DND-41 (cell line): Measurements from ENCODE around the gene CBX4.

ENCODE experiments used
- ATAC-seq: fragments of 200-7000 bp; cut with Tn5 transposase; 3 replicates; pipeline ENCODE4 v1.9.1; 2021; ENCODE audit warnings: low read depth; ENCODE audit not compliant: insufficient read depth
- DNase-seq: peaks from one replicate; pipeline ENCODE4 v3.0.0-alpha.2; 2020
- H2AFZ ChIP-seq: 2 replicates; pipeline ENCODE4 v1.6.0; 2012; ENCODE audit warnings: low read depth, low read length
- H3K27ac ChIP-seq: 2 replicates; pipeline ENCODE4 v1.5.1; 2012; ENCODE audit warnings: low read length, inconsistent platforms
- H3K27me3 ChIP-seq: fragments of 200-600 bp; sonication (generic); 2 replicates; pipeline ENCODE4 v1.6.0; 2012; ENCODE audit warnings: low read length, mild to moderate bottlenecking, inconsistent platforms; ENCODE audit not compliant: insufficient read depth, poor library complexity
- H3K36me3 ChIP-seq: 2 replicates; pipeline ENCODE4 v1.5.1; 2012; ENCODE audit warnings: low read length, inconsistent platforms; ENCODE audit not compliant: insufficient read depth
- H3K4me1 ChIP-seq: 2 replicates; pipeline ENCODE4 v1.5.1; 2012; ENCODE audit warnings: mild to moderate bottlenecking, low read length; ENCODE audit not compliant: insufficient read depth
- H3K4me2 ChIP-seq: 2 replicates; pipeline ENCODE4 v1.6.0; 2012; ENCODE audit warnings: mild to moderate bottlenecking, moderate library complexity, low read length, inconsistent platforms; ENCODE audit not compliant: insufficient read depth
- H3K4me3 ChIP-seq, 2 experiments: fragments of 200-600 bp in 1 of 2; shearing (Covaris generic) in 1 of 2; 2 replicates each; pipeline ENCODE4 v1.5.1; 2012 to 2016; ENCODE audit warnings: inconsistent platforms in 2 of 2, low read length in 2 of 2, mild to moderate bottlenecking in 2 of 2, low read depth in 1 of 2, moderate library complexity in 1 of 2
- H3K79me2 ChIP-seq: 2 replicates; pipeline ENCODE4 v1.6.0; 2012; ENCODE audit warnings: low read length, inconsistent platforms; ENCODE audit not compliant: insufficient read depth
- H3K9ac ChIP-seq: 2 replicates; pipeline ENCODE4 v1.6.0; 2012; ENCODE audit warnings: low read depth, mild to moderate bottlenecking, inconsistent platforms, low read length, moderate library complexity
- H3K9me3 ChIP-seq: 2 replicates; pipeline ENCODE4 v1.5.1; 2012; ENCODE audit warnings: low read length, moderate library complexity, mild to moderate bottlenecking, inconsistent platforms; ENCODE audit not compliant: insufficient read depth, severe bottlenecking
- H4K20me1 ChIP-seq: 2 replicates; pipeline ENCODE4 v1.6.0; 2012; ENCODE audit warnings: low read length; ENCODE audit not compliant: insufficient read depth
- CTCF ChIP-seq: IDR thresholded peaks from 2 replicates; pipeline ENCODE4 v1.5.1; 2012; ENCODE audit warnings: borderline replicate concordance, low read length, moderate library complexity, mild to moderate bottlenecking; ENCODE audit not compliant: poor library complexity, severe bottlenecking; ENCODE audit errors: extremely low read depth
- EZH2 ChIP-seq: IDR thresholded peaks from 3 replicates; pipeline ENCODE4 v1.6.1; 2012; ENCODE audit warnings: borderline replicate concordance, low read depth, mild to moderate bottlenecking, moderate library complexity, low read length, inconsistent platforms; ENCODE audit not compliant: severe bottlenecking

Gene CBX4

GRCh38 chr17:79802039-79802735 lies 37.1 kb downstream of the CBX4 start:
- ATAC-seq: no peak
- H3K4me3 ChIP-seq: no peak overlapping the region
- H3K4me2 ChIP-seq: no peak overlapping the region
- H3K9me3 ChIP-seq: no peaks in the 10 kb centered on the region
- H3K9ac ChIP-seq: no peak overlapping the region
- no peak for DNase-seq
- no peak overlapping the region for H2AFZ ChIP-seq
- H4K20me1 ChIP-seq: no peaks in the 10 kb centered on the region
- no peaks in the 10 kb centered on the region for H3K36me3 ChIP-seq
- peaks cover 8% of the 10 kb centered on the region for H3K79me2 ChIP-seq
- peaks cover 64% of the 10 kb centered on the region for H3K4me1 ChIP-seq
- H3K27me3 ChIP-seq: peaks cover 44% of the 10 kb centered on the region
- no peak overlapping the region for H3K27ac ChIP-seq
- TF ChIP-seq EZH2 (no peak), CTCF (no peak)

- DNase-seq: no peak
- peak overlapping the region; percentile 55; the same call in 1 of the 2 replicates for H2AFZ ChIP-seq
- no peaks in the 10 kb centered on the region for H3K9me3 ChIP-seq
- peaks cover under 1% of the 10 kb centered on the region; the same call in 1 of the 2 replicates for H4K20me1 ChIP-seq
- no peak for ATAC-seq
- peak overlapping the region; percentile 64; the same call in 1 of the 2 replicates for H3K27ac ChIP-seq
- peaks cover 64% of the 10 kb centered on the region for H3K4me1 ChIP-seq
- peak overlapping the region in 1 of 2 experiments; percentile 57; a peak in 2 of 4 replicates for H3K4me3 ChIP-seq
- no peaks in the 10 kb centered on the region; the same call in 1 of the 2 replicates for H3K36me3 ChIP-seq
- TF ChIP-seq EZH2: no peak
- TF ChIP-seq CTCF: no peak
- H3K4me2 ChIP-seq: peak overlapping the region; percentile 77
- peaks cover 13% of the 10 kb centered on the region for H3K79me2 ChIP-seq
- H3K9ac ChIP-seq: peak overlapping the region; percentile 57
- peaks cover 40% of the 10 kb centered on the region for H3K27me3 ChIP-seq
Measured at GRCh38 chr17:79801156-79802038, 37.8 kb downstream of the CBX4 start.

- Histone ChIP-seq H3K4me2 (peak overlapping the region; percentile 77), H3K9me3 (no peaks in the 10 kb centered on the region), H4K20me1 (peaks cover 9% of the 10 kb centered on the region; the same call in 1 of the 2 replicates), H3K4me1 (peaks cover 72% of the 10 kb centered on the region), H3K4me3 (peak overlapping the region; percentile 7 to 57; a peak in 3 of 4 replicates), H2AFZ (peak overlapping the region; percentile 55), H3K36me3 (peaks cover 6% of the 10 kb centered on the region), H3K79me2 (peaks cover 21% of the 10 kb centered on the region), H3K9ac (peak overlapping the region; percentile 57), H3K27me3 (peaks cover 39% of the 10 kb centered on the region), H3K27ac (peak overlapping the region; percentile 64)
- TF ChIP-seq EZH2 (peak; percentile 7), CTCF (no peak)
- DNase-seq (peak; percentile 73), ATAC-seq (peak; percentile 32; the same call in 2 of the 3 replicates)
Measured at GRCh38 chr17:79800325-79801155, 38.7 kb downstream of the CBX4 start.
